GM23338 (cell line): ENCODE measurements around the gene CATSPERZ.

Experiments
- CREB1 ChIP-seq: fragments of 250-450 bp; sonication (Bioruptor Pico); IDR thresholded peaks from 2 replicates; pipeline ENCODE4 v1.5.0; 2020; ENCODE audit warnings: low read depth, mild to moderate bottlenecking, moderate library complexity
- EZH2 ChIP-seq: fragments of 200-600 bp; sonication (generic); IDR thresholded peaks from one replicate; pipeline ENCODE4 v1.8.0; 2017; ENCODE audit warnings: antibody characterized with exemption, mild to moderate bottlenecking, low read depth; ENCODE audit not compliant: unreplicated experiment
- POLR2AphosphoS5 ChIP-seq: IDR thresholded peaks from 2 replicates; pipeline ENCODE4 v1.6.1; 2016; ENCODE audit warnings: antibody characterized with exemption, low read depth
- STAT1 ChIP-seq: IDR thresholded peaks from one replicate; pipeline ENCODE4 v1.6.1; 2016; ENCODE audit warnings: antibody characterized with exemption; ENCODE audit not compliant: unreplicated experiment
- TF ChIP-seq, protein P1 (sequence below): IDR thresholded peaks from one replicate; pipeline ENCODE4 v1.6.1; 2018; ENCODE audit warnings: antibody characterized with exemption; ENCODE audit not compliant: unreplicated experiment
- TF ChIP-seq, protein P2 (sequence below), 2 experiments: fragments of 200-600 bp in 1 of 2; sonication (generic) in 1 of 2; conservative IDR thresholded peaks; 2 replicates each; pipeline versions ENCODE4 v1.5.1 to v1.6.1; 2016 to 2017; ENCODE audit warnings: antibody characterized with exemption in 2 of 2, low read depth in 2 of 2, mild to moderate bottlenecking in 2 of 2, moderate library complexity in 1 of 2

DNA sequence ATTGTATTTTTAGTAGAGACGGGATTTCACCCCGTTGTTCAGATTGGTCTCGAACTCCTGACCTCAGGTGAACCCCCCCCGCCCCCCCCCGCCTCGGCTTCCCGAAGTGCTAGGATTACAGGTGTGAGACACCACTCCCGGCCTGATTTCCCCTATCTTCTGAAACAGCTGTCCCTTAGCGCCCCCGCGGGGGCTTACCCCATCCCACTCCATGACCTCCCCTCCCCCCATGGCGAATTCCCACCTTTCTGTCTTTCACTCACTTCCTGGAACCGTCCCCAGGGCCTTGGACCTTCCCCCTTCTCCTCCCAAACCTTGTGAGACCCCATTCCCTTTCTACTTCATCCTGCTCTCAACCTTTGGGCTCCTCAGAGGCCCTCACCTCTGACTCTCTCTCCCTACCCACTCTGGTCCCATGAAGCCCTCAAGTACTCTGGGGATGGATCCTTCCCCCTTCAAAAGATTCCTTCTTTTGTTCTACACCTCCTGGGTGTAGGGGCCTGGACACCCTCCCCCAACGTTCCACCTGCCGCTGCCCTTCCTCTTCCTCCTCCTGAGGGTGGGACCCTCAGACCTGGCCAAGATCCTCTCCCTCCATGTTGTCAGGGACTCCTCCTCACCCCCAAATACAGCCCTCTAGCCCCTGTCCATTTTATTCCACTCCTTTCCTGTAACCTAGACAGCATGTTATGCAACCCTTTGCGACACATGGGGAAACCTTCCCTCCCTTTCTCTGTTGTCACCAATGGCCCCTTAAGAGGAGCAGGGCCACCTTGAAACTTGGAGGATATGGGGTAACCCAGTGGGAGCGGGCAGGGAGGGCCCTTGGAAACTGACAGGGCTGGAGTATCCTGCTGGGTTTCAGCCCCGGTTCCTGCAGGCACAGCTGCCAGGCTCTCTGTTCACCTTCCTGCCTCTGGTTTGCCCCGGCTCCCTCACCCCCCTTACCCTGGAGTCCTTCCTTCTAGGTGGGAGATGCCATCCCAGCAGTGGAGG, 18.9 kb downstream of the CATSPERZ start:
- TF ChIP-seq POLR2AphosphoS5 (no peak), EZH2 (no peak), STAT1 (no peak), CREB1 (no peak)
- TF ChIP-seq, protein P1, sequence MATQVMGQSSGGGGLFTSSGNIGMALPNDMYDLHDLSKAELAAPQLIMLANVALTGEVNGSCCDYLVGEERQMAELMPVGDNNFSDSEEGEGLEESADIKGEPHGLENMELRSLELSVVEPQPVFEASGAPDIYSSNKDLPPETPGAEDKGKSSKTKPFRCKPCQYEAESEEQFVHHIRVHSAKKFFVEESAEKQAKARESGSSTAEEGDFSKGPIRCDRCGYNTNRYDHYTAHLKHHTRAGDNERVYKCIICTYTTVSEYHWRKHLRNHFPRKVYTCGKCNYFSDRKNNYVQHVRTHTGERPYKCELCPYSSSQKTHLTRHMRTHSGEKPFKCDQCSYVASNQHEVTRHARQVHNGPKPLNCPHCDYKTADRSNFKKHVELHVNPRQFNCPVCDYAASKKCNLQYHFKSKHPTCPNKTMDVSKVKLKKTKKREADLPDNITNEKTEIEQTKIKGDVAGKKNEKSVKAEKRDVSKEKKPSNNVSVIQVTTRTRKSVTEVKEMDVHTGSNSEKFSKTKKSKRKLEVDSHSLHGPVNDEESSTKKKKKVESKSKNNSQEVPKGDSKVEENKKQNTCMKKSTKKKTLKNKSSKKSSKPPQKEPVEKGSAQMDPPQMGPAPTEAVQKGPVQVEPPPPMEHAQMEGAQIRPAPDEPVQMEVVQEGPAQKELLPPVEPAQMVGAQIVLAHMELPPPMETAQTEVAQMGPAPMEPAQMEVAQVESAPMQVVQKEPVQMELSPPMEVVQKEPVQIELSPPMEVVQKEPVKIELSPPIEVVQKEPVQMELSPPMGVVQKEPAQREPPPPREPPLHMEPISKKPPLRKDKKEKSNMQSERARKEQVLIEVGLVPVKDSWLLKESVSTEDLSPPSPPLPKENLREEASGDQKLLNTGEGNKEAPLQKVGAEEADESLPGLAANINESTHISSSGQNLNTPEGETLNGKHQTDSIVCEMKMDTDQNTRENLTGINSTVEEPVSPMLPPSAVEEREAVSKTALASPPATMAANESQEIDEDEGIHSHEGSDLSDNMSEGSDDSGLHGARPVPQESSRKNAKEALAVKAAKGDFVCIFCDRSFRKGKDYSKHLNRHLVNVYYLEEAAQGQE, result no peak
- TF ChIP-seq, protein P2, sequence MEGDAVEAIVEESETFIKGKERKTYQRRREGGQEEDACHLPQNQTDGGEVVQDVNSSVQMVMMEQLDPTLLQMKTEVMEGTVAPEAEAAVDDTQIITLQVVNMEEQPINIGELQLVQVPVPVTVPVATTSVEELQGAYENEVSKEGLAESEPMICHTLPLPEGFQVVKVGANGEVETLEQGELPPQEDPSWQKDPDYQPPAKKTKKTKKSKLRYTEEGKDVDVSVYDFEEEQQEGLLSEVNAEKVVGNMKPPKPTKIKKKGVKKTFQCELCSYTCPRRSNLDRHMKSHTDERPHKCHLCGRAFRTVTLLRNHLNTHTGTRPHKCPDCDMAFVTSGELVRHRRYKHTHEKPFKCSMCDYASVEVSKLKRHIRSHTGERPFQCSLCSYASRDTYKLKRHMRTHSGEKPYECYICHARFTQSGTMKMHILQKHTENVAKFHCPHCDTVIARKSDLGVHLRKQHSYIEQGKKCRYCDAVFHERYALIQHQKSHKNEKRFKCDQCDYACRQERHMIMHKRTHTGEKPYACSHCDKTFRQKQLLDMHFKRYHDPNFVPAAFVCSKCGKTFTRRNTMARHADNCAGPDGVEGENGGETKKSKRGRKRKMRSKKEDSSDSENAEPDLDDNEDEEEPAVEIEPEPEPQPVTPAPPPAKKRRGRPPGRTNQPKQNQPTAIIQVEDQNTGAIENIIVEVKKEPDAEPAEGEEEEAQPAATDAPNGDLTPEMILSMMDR (conservative IDR thresholded peaks at IDR 0.05; ENCODE audit: low read depth in 2 of 2), result no peak
